NCI-H524 (cell line): ENCODE data around the gene KCNE3.
A peak's percentile ranks its signal among the peaks of the same experiment; 100 is the strongest.

Experiments
- DNase-seq, 2 experiments: peaks; one replicate each; lab custom pipeline; 2025; lab: John Stamatoyannopoulos, UW

KCNE3 gene

GRCh38 chr11:74471668-74472429 lies 4.5 kb upstream of the KCNE3 start:
- no peak for DNase-seq

GRCh38 chr11:74471037-74471436 lies 3.7 kb upstream of the KCNE3 start:
- no peak for DNase-seq

GRCh38 chr11:74470526-74470925 lies 3.2 kb upstream of the KCNE3 start:
- peak; percentile 85 to 92 for DNase-seq

GRCh38 chr11:74468936-74469335 lies 1.6 kb upstream of the KCNE3 start:
- DNase-seq: no peak

- DNase-seq: no peak
These were observed 1.2 kb upstream of the KCNE3 start for GRCh38 chr11:74468521-74468920.

GRCh38 chr11:74468058-74468457 lies 709 bp upstream of the KCNE3 start:
- DNase-seq: no peak

- no peak for DNase-seq
These were observed 2.0 kb downstream of the KCNE3 start for GRCh38 chr11:74465291-74465708.

- no peak for DNase-seq
These were observed 2.6 kb downstream of the KCNE3 start for GRCh38 chr11:74464746-74465145.

GRCh38 chr11:74463216-74463615 lies 4.1 kb downstream of the KCNE3 start:
- DNase-seq: no peak

- DNase-seq: no peak
These were observed 4.7 kb downstream of the KCNE3 start for GRCh38 chr11:74462631-74463030.

- DNase-seq: no peak
These were observed 5.3 kb downstream of the KCNE3 start for GRCh38 chr11:74462009-74462408.

GRCh38 chr11:74460481-74461154 lies 6.7 kb downstream of the KCNE3 start:
- DNase-seq: no peak

GRCh38 chr11:74460065-74460464 lies 7.3 kb downstream of the KCNE3 start:
- DNase-seq: no peak

- no peak for DNase-seq
These were observed 7.8 kb downstream of the KCNE3 start for GRCh38 chr11:74459584-74459983.

- no peak for DNase-seq
These were observed 10.0 kb downstream of the KCNE3 start for GRCh38 chr11:74457356-74457755.

GRCh38 chr11:74453373-74453975 lies 13.9 kb downstream of the KCNE3 start:
- peak; percentile 25 to 57 for DNase-seq

- DNase-seq: no peak
These were observed 15.0 kb downstream of the KCNE3 start for GRCh38 chr11:74452366-74452765.

GRCh38 chr11:74450318-74450717 lies 17.0 kb downstream of the KCNE3 start:
- DNase-seq: no peak

GRCh38 chr11:74449369-74449931 lies 17.9 kb downstream of the KCNE3 start:
- peak; percentile 8 to 79 for DNase-seq

- no peak for DNase-seq
These were observed 19.6 kb downstream of the KCNE3 start for GRCh38 chr11:74447720-74448119.

- no peak for DNase-seq
These were observed 20.8 kb downstream of the KCNE3 start for GRCh38 chr11:74446532-74446938.

- DNase-seq: peak in 1 of 2 experiments; percentile 37
These were observed 23.0 kb downstream of the KCNE3 start for GRCh38 chr11:74444173-74444826.
